Measurements from ENCODE around the gene ADRM1. TPM values are rescaled to one million over a fixed set of nuclear protein-coding genes. Genes with fewer than 3 reads are reported as not detected.

ADRM1 gene
- total RNA-seq, 2 donors from 2014 or later: 70.5 to 109 TPM

DNA sequence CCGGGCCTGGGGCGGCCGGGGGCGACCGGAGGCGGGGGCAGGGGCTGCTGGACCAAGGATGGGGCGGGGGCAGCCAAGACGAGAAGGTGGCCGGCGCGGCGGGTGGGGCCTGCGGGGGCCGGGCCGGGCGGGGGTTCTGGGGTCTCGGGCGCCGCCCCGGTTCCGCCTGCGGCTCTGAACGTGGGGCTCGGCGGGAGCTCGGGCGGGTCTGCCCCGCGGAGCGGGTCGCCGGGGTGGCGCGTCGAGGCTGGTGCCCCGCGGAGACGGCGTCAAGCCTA is 204 bp downstream of the ADRM1 start:
- DNase-seq: no peak
- H3K4me1 ChIP-seq: peaks cover 18% of the 10 kb centered on the region
- H3K9ac ChIP-seq (ENCODE audit: low read depth in 2 of 2, low read length in 2 of 2): peak overlapping the region; percentile 77 to 92
- H3K27me3 ChIP-seq: no peaks in the 10 kb centered on the region
- TF ChIP-seq, protein P1, sequence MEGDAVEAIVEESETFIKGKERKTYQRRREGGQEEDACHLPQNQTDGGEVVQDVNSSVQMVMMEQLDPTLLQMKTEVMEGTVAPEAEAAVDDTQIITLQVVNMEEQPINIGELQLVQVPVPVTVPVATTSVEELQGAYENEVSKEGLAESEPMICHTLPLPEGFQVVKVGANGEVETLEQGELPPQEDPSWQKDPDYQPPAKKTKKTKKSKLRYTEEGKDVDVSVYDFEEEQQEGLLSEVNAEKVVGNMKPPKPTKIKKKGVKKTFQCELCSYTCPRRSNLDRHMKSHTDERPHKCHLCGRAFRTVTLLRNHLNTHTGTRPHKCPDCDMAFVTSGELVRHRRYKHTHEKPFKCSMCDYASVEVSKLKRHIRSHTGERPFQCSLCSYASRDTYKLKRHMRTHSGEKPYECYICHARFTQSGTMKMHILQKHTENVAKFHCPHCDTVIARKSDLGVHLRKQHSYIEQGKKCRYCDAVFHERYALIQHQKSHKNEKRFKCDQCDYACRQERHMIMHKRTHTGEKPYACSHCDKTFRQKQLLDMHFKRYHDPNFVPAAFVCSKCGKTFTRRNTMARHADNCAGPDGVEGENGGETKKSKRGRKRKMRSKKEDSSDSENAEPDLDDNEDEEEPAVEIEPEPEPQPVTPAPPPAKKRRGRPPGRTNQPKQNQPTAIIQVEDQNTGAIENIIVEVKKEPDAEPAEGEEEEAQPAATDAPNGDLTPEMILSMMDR (IDR thresholded peaks at IDR 0.05): no peak
- no peaks in the 10 kb centered on the region for H3K9me3 ChIP-seq
- peak overlapping the region; percentile 89 for H3K27ac ChIP-seq
- peaks cover 19% of the 10 kb centered on the region for H3K36me3 ChIP-seq
- H3K4me3 ChIP-seq: peak overlapping the region; percentile 81
- intact Hi-C loops (cut with DNase I): loop anchor here (5.0 to 10.0 kb wide), 2 partner anchors 79 to 192 kb away; no protein-coding TSS in a partner anchor

- DNase-seq: peak; percentile 40
- TF ChIP-seq, protein P1 (IDR thresholded peaks at IDR 0.05): no peak
- Histone ChIP-seq H3K27me3 (no peaks in the 10 kb centered on the region), H3K4me1 (peaks cover 18% of the 10 kb centered on the region), H3K9ac (ENCODE audit: low read depth in 2 of 2, low read length in 2 of 2) (peak overlapping the region; percentile 77 to 92), H3K36me3 (peaks cover 25% of the 10 kb centered on the region), H3K9me3 (no peaks in the 10 kb centered on the region), H3K4me3 (peak overlapping the region; percentile 81), H3K27ac (peak overlapping the region; percentile 89)
- intact Hi-C loops (cut with DNase I): loop anchor here (5.0 to 10.0 kb wide), 2 partner anchors 79 to 191 kb away; no protein-coding TSS in a partner anchor
Observed at GRCh38 chr20:62303340-62304226, 786 bp downstream of the ADRM1 start.

GRCh38 chr20:62304331-62305148 is 1.7 kb downstream of the ADRM1 start:
- Histone ChIP-seq H3K9me3 (no peaks in the 10 kb centered on the region), H3K4me1 (peaks cover 18% of the 10 kb centered on the region), H3K36me3 (peaks cover 26% of the 10 kb centered on the region), H3K4me3 (peak overlapping the region; percentile 81), H3K27me3 (no peaks in the 10 kb centered on the region), H3K9ac (ENCODE audit: low read depth in 2 of 2, low read length in 2 of 2) (peak overlapping the region; percentile 31 to 92), H3K27ac (peak overlapping the region; percentile 89)
- intact Hi-C loops (cut with DNase I): loop anchor here (5.0 to 10.0 kb wide), 2 partner anchors 78 to 190 kb away; no protein-coding TSS in a partner anchor
- TF ChIP-seq, protein P1 (IDR thresholded peaks at IDR 0.05): no peak
- DNase-seq: peak; percentile 34

DNA sequence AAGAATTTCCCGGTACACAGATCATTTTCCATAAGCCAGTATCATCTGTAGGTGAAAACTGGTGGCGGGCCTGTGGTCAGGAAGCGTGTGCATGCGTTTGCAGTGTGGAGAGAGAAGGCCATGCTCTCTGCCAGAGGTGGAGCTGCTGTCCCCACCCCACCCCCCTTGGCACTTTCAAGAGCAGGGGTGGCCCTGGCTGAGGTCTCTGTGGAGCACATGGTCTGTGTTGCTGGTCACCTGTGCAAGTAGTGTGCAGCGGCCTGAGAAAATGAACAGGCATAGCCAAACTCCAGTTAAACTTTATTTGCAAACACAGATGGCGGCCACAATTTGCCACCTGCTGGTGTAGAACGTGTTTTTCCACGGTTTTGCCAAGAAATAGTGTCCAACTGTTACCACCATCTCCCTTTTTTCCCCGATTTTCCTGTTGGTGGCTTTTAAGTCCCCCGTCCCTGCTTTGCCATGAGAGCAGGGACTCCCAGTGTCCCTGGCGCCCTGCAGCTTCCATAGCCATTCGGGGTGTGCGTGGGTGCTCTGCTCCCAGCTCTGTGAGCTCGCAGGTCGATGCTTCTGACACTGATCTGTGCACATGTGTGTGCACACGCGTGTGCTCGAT is 2.5 kb downstream of the ADRM1 start:
- Histone ChIP-seq H3K9ac (ENCODE audit: low read depth in 2 of 2, low read length in 2 of 2) (no peak overlapping the region), H3K4me1 (peaks cover 18% of the 10 kb centered on the region), H3K36me3 (peaks cover 26% of the 10 kb centered on the region), H3K9me3 (no peaks in the 10 kb centered on the region), H3K4me3 (no peak overlapping the region), H3K27me3 (no peaks in the 10 kb centered on the region), H3K27ac (no peak overlapping the region)
- DNase-seq: no peak
- intact Hi-C loops (cut with DNase I): loop anchor here (10.0 kb wide), 1 partner anchor 190 kb away; no protein-coding TSS in a partner anchor
- TF ChIP-seq, protein P1 (IDR thresholded peaks at IDR 0.05): no peak

All from colonic mucosa (tissue), 4 donors.